ENCODE data around the gene MMP24OS. TPM values are rescaled to one million over a fixed set of nuclear protein-coding genes. Genes with fewer than 3 reads are reported as not detected.
A peak's percentile ranks its signal among the peaks of the same experiment; 100 is the strongest.

Gene MMP24OS
- total and polyA plus RNA-seq, 2 donors (not counting 3 experiments of a cell fraction or from before 2014, with no cell fraction given): 35.1 to 55.6 TPM

- peak overlapping the region; percentile 82 to 93 (median 89) for H3K4me3 ChIP-seq (replicated peaks in 1 of 3; ENCODE audit: insufficient read depth in 1 of 3, low read depth in 1 of 3, low read length in 3 of 3)
- TSS peak; percentile 52 for BruUV-seq (replicated peaks)
- H3K4me1 ChIP-seq (ENCODE audit: control insufficient read depth, extremely low read depth, insufficient read depth, low read length): peaks cover 12% of the 10 kb centered on the region
- peak overlapping the region; percentile 98 for H2AFZ ChIP-seq (ENCODE audit: low read depth, low read length)
- H3K4me2 ChIP-seq (ENCODE audit: insufficient read depth, low read length): peak overlapping the region; percentile 87
- dilution Hi-C loops (cut with MboI; ENCODE audit: extremely low pct_ligation_motif_present, low sequenced_read_pairs): no loop called here
- peak overlapping the region; percentile 89 for H3K9ac ChIP-seq (replicated peaks; ENCODE audit: extremely low read depth, insufficient read depth, low read length)
- DNase-seq (ENCODE audit: low read depth, low spot score) (no peak), FAIRE-seq (peak; percentile 67)
- TF ChIP-seq POLR2A (IDR thresholded peaks at IDR 0.05; ENCODE audit: low read depth, low read length): no peak
- TF ChIP-seq JUN (IDR thresholded peaks at IDR 0.05; ENCODE audit: borderline replicate concordance, insufficient read depth, insufficient read length, low read depth): no peak
- no peak for TF ChIP-seq GATA2 (IDR thresholded peaks at IDR 0.05; ENCODE audit: insufficient read depth, insufficient read length, low read depth, low read length)
- no peak for TF ChIP-seq FOS (IDR thresholded peaks at IDR 0.05; ENCODE audit: borderline replicate concordance, insufficient read depth, low read length)
- no peak for TF ChIP-seq MAX (IDR thresholded peaks at IDR 0.05; ENCODE audit: insufficient read depth, insufficient read length)
- no peak for TF ChIP-seq MYC (IDR thresholded peaks at IDR 0.05; ENCODE audit: low read depth, low read length)
- TF ChIP-seq EZH2 (IDR thresholded peaks at IDR 0.05; ENCODE audit: borderline replicate concordance, low read depth, low read length, severe bottlenecking): no peak
- TF ChIP-seq POLR2AphosphoS5 (IDR thresholded peaks at IDR 0.05; ENCODE audit: insufficient read depth, low read depth, low read length): no peak
- TF ChIP-seq CTCF (IDR thresholded peaks at IDR 0.05; ENCODE audit: extremely low read depth in 1 of 2, insufficient read depth in 1 of 2, low read depth in 1 of 2, low read length in 2 of 2): no peak
- intact Hi-C loops (cut with micrococcal nuclease): loop anchor here (1.0 kb wide), 1 partner anchor 21 kb away; no protein-coding TSS in a partner anchor
- H3K27ac ChIP-seq (ENCODE audit: insufficient read depth, low read depth, low read length): peak overlapping the region; percentile 59
- ChIA-PET POLR2A (interaction anchor here (1.6 kb wide), 1 partner anchor 171 kb away, joined by 4 read pairs; the partner anchor contains the start of gene CEP250), CTCF (interaction anchor here (0.8 to 1.8 kb wide), 6 partner anchors 13 to 156 kb away, joined by 3 to 11 read pairs (median 9); partner anchors contain the start of gene GDF5)
- H3K9me1 ChIP-seq (replicated peaks; ENCODE audit: control insufficient read depth, extremely low read depth, insufficient read depth, low read length): no peaks in the 10 kb centered on the region
- H3K9me3 ChIP-seq (replicated peaks; ENCODE audit: control insufficient read depth, insufficient read depth, low read length): no peaks in the 10 kb centered on the region
- H3K36me3 ChIP-seq (ENCODE audit: control insufficient read depth in 2 of 2, extremely low read depth in 1 of 2, insufficient read depth in 2 of 2, low read length in 2 of 2): peaks cover 15 to 19% of the 10 kb centered on the region in 2 experiments
- no peaks in the 10 kb centered on the region for H4K20me1 ChIP-seq (replicated peaks; ENCODE audit: control insufficient read depth, extremely low read depth, insufficient read depth, low read length)
- peaks cover 33% of the 10 kb centered on the region for H3K79me2 ChIP-seq (ENCODE audit: control insufficient read depth, insufficient read depth, low read length)
- no peaks in the 10 kb centered on the region for H3K27me3 ChIP-seq (ENCODE audit: control insufficient read depth in 2 of 2, insufficient read depth in 2 of 2, low read length in 2 of 2)
Observed at GRCh38 chr20:35283441-35284266, 5.7 kb upstream of the MMP24OS start.
